H9 (cell line): ENCODE data around the gene PUM2. TPM values are rescaled to one million over a fixed set of nuclear protein-coding genes. Genes with fewer than 3 reads are reported as not detected.

ENCODE experiments used
- DNase-seq: peaks from one replicate; pipeline ENCODE4 v3.0.0-alpha.2; 2017
- H2AFZ ChIP-seq: one replicate; pipeline ENCODE4 v1.6.1; 2013; ENCODE audit warnings: mild to moderate bottlenecking, low read length, control low read depth, moderate library complexity
- H2AK5ac ChIP-seq: 2 replicates; pipeline ENCODE4 v1.6.1; 2013; ENCODE audit warnings: low read length, control low read depth, mixed read lengths; ENCODE audit not compliant: insufficient read length
- H2BK120ac ChIP-seq: one replicate; pipeline ENCODE4 v1.6.1; 2013; ENCODE audit warnings: low read depth, mild to moderate bottlenecking, low read length, control low read depth, inconsistent platforms; ENCODE audit not compliant: poor library complexity, severe bottlenecking
- H2BK12ac ChIP-seq: 2 replicates; pipeline ENCODE4 v1.6.1; 2013; ENCODE audit warnings: low read length, control low read depth, mixed read lengths, low read depth; ENCODE audit not compliant: insufficient read length
- H2BK15ac ChIP-seq: 2 replicates; pipeline ENCODE4 v1.6.1; 2013; ENCODE audit warnings: low read depth, low read length, control low read depth
- H2BK20ac ChIP-seq: one replicate; pipeline ENCODE4 v1.6.1; 2013; ENCODE audit warnings: low read depth, mild to moderate bottlenecking, low read length, control low read depth, inconsistent platforms; ENCODE audit not compliant: poor library complexity, severe bottlenecking
- H2BK5ac ChIP-seq: 2 replicates; pipeline ENCODE4 v1.6.1; 2013; ENCODE audit warnings: low read length, control low read depth, mixed read lengths; ENCODE audit not compliant: insufficient read length
- H3K14ac ChIP-seq: 2 replicates; pipeline ENCODE4 v1.6.1; 2013; ENCODE audit warnings: low read length, control low read depth; ENCODE audit not compliant: insufficient read depth
- H3K18ac ChIP-seq: 2 replicates; pipeline ENCODE4 v1.6.1; 2013; ENCODE audit warnings: low read depth, mild to moderate bottlenecking, mixed read lengths, low read length, control low read depth; ENCODE audit not compliant: insufficient read length
- H3K23ac ChIP-seq: 2 replicates; pipeline ENCODE4 v1.6.1; 2013; ENCODE audit warnings: low read length, control low read depth, mixed read lengths, low read depth; ENCODE audit not compliant: insufficient read length
- H3K23me2 ChIP-seq: 2 replicates; pipeline ENCODE4 v1.6.1; 2013; ENCODE audit warnings: low read depth, mild to moderate bottlenecking, mixed read lengths, low read length, control low read depth; ENCODE audit not compliant: insufficient read length, poor library complexity, severe bottlenecking
- H3K27ac ChIP-seq: 2 replicates; pipeline ENCODE4 v1.5.1; 2013; ENCODE audit warnings: low read length, control low read depth, mixed read lengths, low read depth; ENCODE audit not compliant: insufficient read length
- H3K27me3 ChIP-seq: 2 replicates; pipeline ENCODE4 v1.6.1; 2013; ENCODE audit warnings: low read length, control low read depth, inconsistent platforms; ENCODE audit not compliant: insufficient read depth
- H3K4ac ChIP-seq: 2 replicates; pipeline ENCODE4 v1.6.1; 2013; ENCODE audit warnings: low read depth, mild to moderate bottlenecking, control low read depth, inconsistent platforms, low read length, moderate library complexity
- H3K4me1 ChIP-seq: 2 replicates; pipeline ENCODE4 v1.6.1; 2013; ENCODE audit warnings: low read length, control low read depth, inconsistent platforms; ENCODE audit not compliant: insufficient read depth
- H3K4me2 ChIP-seq: 2 replicates; pipeline ENCODE4 v1.6.1; 2013; ENCODE audit warnings: low read length, control low read depth, mixed read lengths; ENCODE audit not compliant: insufficient read length, insufficient read depth
- H3K56ac ChIP-seq: 2 replicates; pipeline ENCODE4 v1.6.1; 2013; ENCODE audit warnings: low read depth, mild to moderate bottlenecking, mixed read lengths, low read length, control low read depth; ENCODE audit not compliant: insufficient read length
- H3K79me1 ChIP-seq: 2 replicates; pipeline ENCODE4 v1.6.1; 2013; ENCODE audit warnings: low read depth, mild to moderate bottlenecking, moderate library complexity, low read length, control low read depth, inconsistent platforms; ENCODE audit not compliant: insufficient read depth, poor library complexity, severe bottlenecking
- H3K79me2 ChIP-seq: 2 replicates; pipeline ENCODE4 v1.6.1; 2013; ENCODE audit warnings: low read length, control low read depth, inconsistent platforms; ENCODE audit not compliant: insufficient read depth
- H3K9ac ChIP-seq: 2 replicates; pipeline ENCODE4 v1.6.1; 2013; ENCODE audit warnings: low read length, control low read depth, mixed read lengths; ENCODE audit not compliant: insufficient read length; ENCODE audit errors: extremely low read depth
- H3K9me3 ChIP-seq: one replicate; pipeline ENCODE4 v1.6.1; 2013; ENCODE audit warnings: low read depth, low read length, inconsistent platforms; ENCODE audit not compliant: control insufficient read depth
- H3T11ph ChIP-seq: one replicate; pipeline ENCODE4 v1.6.1; 2013; ENCODE audit warnings: mild to moderate bottlenecking, low read length, control low read depth, inconsistent platforms
- H4K20me1 ChIP-seq: one replicate; pipeline ENCODE4 v1.6.1; 2013; ENCODE audit not compliant: control insufficient read depth, insufficient read length, insufficient read depth
- H4K5ac ChIP-seq: 2 replicates; pipeline ENCODE4 v1.6.1; 2013; ENCODE audit warnings: low read depth, mild to moderate bottlenecking, mixed read lengths, low read length, control low read depth; ENCODE audit not compliant: insufficient read length
- H4K8ac ChIP-seq: replicated peaks from 2 replicates; pipeline ENCODE4 v1.6.1; 2013; ENCODE audit warnings: low read length, control low read depth, mixed read lengths, low read depth; ENCODE audit not compliant: insufficient read length
- H4K91ac ChIP-seq: 2 replicates; pipeline ENCODE4 v1.6.1; 2013; ENCODE audit warnings: low read depth, mild to moderate bottlenecking, moderate library complexity, mixed read lengths, low read length, control low read depth; ENCODE audit not compliant: insufficient read length
- H3K27ac Mint-ChIP-seq, 3 experiments: 2 replicates in 2 of 3; 3 replicates in 1 of 3; pipeline ENCODE4 v1.8.0; 2020 to 2021; ENCODE audit warnings: mixed read lengths in 3 of 3, mild to moderate bottlenecking in 1 of 3, moderate library complexity in 1 of 3
- H3K27me3 Mint-ChIP-seq: 2 replicates; pipeline ENCODE4 v1.8.0; 2021; ENCODE audit warnings: low read depth, mild to moderate bottlenecking, moderate library complexity, mixed read lengths
- H3K36me3 Mint-ChIP-seq, 3 experiments: 2 replicates in 2 of 3; 3 replicates in 1 of 3; pipeline ENCODE4 v1.8.0; 2020 to 2021; ENCODE audit warnings: low read depth in 3 of 3, mixed read lengths in 3 of 3; ENCODE audit not compliant: insufficient read depth in 1 of 3
- H3K4me1 Mint-ChIP-seq, 2 experiments: 2 replicates each; pipeline ENCODE4 v1.8.0; 2020; ENCODE audit warnings: mixed read lengths in 2 of 2
- H3K4me3 Mint-ChIP-seq, 2 experiments: 2 replicates in 1 of 2; 3 replicates in 1 of 2; pipeline ENCODE4 v1.8.0; 2020 to 2021; ENCODE audit warnings: mild to moderate bottlenecking in 2 of 2, mixed read lengths in 2 of 2, moderate library complexity in 1 of 2
- H3K9me3 Mint-ChIP-seq, 2 experiments: 2 replicates in 1 of 2; 3 replicates in 1 of 2; pipeline ENCODE4 v1.8.0; 2020; ENCODE audit warnings: mild to moderate bottlenecking in 2 of 2, mixed read lengths in 2 of 2, moderate library complexity in 1 of 2
- whole genome bisulfite sequencing: extraction: QIAGEN DNeasy Blood & Tissue Kit; methylation state at CpG from one replicate; pipeline ENCODE4 v1.1.7; 2013; ENCODE audit warnings: missing lambda C conversion rate, low lambda C conversion rate, mixed read lengths; ENCODE audit not compliant: insufficient read length; ENCODE audit errors: extremely low coverage; 5-methylcytosine and 5-hydroxymethylcytosine counted together
- total RNA-seq: library from RNA; stranded (reverse); gene quantifications from 2 replicates; pipeline ENCODE4 v1.2.1, GENCODE V29; 2021
- TF ChIP-seq, protein P1 (sequence below): fragments of 200-600 bp; sonication (generic); conservative IDR thresholded peaks from 3 replicates; pipeline ENCODE4 v1.8.0; 2021; ENCODE audit warnings: antibody characterized with exemption, mild to moderate bottlenecking

The PUM2 gene
- total RNA-seq, 1 experiment from 2014 or later = 96.6 TPM

DNA sequence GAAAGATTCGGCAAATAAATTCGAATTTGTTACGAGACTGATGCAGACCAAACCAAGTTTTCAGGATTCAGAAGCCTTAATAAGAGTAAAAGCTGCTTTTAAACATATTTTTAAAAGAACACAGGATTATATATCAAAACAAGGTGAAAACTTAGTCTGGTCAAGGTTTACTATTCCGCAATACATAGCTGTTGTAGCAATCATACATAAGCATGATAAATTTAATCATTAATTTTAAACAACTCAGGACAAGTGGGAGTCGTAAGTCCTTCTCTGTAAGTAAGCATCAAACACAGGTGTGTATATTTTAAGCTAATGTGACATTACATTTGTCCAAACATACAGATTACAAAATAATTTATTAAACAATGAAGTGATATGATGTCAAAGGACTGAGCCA is 57.7 kb downstream of the PUM2 start:
- Histone ChIP-seq H4K8ac (no peak overlapping the region), H2BK5ac (no peak overlapping the region), H2BK120ac (no peak overlapping the region), H4K20me1 (no peaks in the 10 kb centered on the region), H3K18ac (no peak overlapping the region), H3T11ph (no peak overlapping the region), H3K23me2 (no peaks in the 10 kb centered on the region), H4K5ac (no peak overlapping the region), H3K27ac (no peak overlapping the region), H3K9ac (no peak overlapping the region), H3K23ac (no peak overlapping the region), H2AFZ (no peak overlapping the region), H3K4ac (no peak overlapping the region), H3K56ac (no peak overlapping the region), H2BK12ac (no peak overlapping the region), H3K4me1 (no peaks in the 10 kb centered on the region), H4K91ac (no peak overlapping the region), H3K9me3 (no peaks in the 10 kb centered on the region), H2AK5ac (no peak overlapping the region), H2BK20ac (no peak overlapping the region), H3K79me1 (no peaks in the 10 kb centered on the region), H3K4me2 (no peak overlapping the region), H3K79me2 (no peaks in the 10 kb centered on the region), H2BK15ac (no peak overlapping the region), H3K14ac (no peak overlapping the region), H3K27me3 (no peaks in the 10 kb centered on the region)
- peaks cover 8 to 9% of the 10 kb centered on the region in 2 experiments for H3K4me1 Mint-ChIP-seq
- peaks cover 23 to 55% (median 41%) of the 10 kb centered on the region in 3 experiments; a peak in 6 of 7 replicates for H3K36me3 Mint-ChIP-seq
- no CpG with 5 or more reads among the region's 5 CpGs for WGBS
- TF ChIP-seq, protein P1, sequence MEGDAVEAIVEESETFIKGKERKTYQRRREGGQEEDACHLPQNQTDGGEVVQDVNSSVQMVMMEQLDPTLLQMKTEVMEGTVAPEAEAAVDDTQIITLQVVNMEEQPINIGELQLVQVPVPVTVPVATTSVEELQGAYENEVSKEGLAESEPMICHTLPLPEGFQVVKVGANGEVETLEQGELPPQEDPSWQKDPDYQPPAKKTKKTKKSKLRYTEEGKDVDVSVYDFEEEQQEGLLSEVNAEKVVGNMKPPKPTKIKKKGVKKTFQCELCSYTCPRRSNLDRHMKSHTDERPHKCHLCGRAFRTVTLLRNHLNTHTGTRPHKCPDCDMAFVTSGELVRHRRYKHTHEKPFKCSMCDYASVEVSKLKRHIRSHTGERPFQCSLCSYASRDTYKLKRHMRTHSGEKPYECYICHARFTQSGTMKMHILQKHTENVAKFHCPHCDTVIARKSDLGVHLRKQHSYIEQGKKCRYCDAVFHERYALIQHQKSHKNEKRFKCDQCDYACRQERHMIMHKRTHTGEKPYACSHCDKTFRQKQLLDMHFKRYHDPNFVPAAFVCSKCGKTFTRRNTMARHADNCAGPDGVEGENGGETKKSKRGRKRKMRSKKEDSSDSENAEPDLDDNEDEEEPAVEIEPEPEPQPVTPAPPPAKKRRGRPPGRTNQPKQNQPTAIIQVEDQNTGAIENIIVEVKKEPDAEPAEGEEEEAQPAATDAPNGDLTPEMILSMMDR = no peak
- H3K9me3 Mint-ChIP-seq = no peaks in the 10 kb centered on the region
- no peak for DNase-seq
- H3K27me3 Mint-ChIP-seq = peaks cover 1% of the 10 kb centered on the region; the same call in 1 of the 2 replicates
- H3K4me3 Mint-ChIP-seq = no peak overlapping the region
- peak overlapping the region in 1 of 3 experiments; percentile 87; a peak in 2 of 7 replicates for H3K27ac Mint-ChIP-seq
